ENCODE data around the gene GAS2. TPM values are rescaled to one million over a fixed set of nuclear protein-coding genes. Genes with fewer than 3 reads are reported as not detected.

Gene GAS2
- total RNA-seq: 0.52 and 0.70 TPM in 2 replicates
- long read RNA-seq, partial matches to known transcripts: 0 of 2 reads
- long read RNA-seq, other reads (novel, unspliced or antisense): 0 of 2 reads

DNA sequence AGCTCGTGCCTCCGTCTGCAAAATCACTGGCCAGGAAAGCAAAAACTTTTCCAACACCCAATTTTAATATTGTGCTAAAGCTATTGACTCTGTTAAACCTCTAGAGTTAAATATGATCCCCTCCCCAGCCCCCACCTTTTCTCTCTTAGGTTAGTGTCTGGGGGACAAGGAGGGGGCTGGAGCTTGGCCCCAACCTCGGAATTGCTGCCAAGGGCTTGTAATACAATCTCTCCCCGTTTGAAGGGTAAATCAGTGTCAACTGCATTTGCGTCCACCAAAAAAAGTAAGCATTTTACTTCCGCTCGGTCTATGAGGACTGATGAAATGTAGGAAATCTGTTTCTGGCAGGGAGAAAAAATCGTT is at the start of gene GAS2:
Gene GAS2 (plus strand): TSS at position 287 of the 363 bp plus-strand sequence. CDS start 8,259 bp downstream, outside the sequence.
- no peak for DNase-seq (ENCODE audit: extremely low spot score, unreplicated experiment)
- TF ChIP-seq, protein P1, sequence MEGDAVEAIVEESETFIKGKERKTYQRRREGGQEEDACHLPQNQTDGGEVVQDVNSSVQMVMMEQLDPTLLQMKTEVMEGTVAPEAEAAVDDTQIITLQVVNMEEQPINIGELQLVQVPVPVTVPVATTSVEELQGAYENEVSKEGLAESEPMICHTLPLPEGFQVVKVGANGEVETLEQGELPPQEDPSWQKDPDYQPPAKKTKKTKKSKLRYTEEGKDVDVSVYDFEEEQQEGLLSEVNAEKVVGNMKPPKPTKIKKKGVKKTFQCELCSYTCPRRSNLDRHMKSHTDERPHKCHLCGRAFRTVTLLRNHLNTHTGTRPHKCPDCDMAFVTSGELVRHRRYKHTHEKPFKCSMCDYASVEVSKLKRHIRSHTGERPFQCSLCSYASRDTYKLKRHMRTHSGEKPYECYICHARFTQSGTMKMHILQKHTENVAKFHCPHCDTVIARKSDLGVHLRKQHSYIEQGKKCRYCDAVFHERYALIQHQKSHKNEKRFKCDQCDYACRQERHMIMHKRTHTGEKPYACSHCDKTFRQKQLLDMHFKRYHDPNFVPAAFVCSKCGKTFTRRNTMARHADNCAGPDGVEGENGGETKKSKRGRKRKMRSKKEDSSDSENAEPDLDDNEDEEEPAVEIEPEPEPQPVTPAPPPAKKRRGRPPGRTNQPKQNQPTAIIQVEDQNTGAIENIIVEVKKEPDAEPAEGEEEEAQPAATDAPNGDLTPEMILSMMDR (IDR thresholded peaks at IDR 0.05): no peak
- Mint-ChIP-seq H3K36me3 (ENCODE audit: unreplicated experiment) (no peaks in the 10 kb centered on the region), H3K4me1 (ENCODE audit: unreplicated experiment) (peaks cover 10% of the 10 kb centered on the region), H3K27me3 (ENCODE audit: unreplicated experiment) (peaks cover 73% of the 10 kb centered on the region), H3K27ac (ENCODE audit: unreplicated experiment) (no peak within 1 kb of the TSS), H3K9me3 (ENCODE audit: unreplicated experiment) (no peaks in the 10 kb centered on the region), H3K4me3 (ENCODE audit: unreplicated experiment) (peak within 1 kb of the TSS; percentile 78)

DNA sequence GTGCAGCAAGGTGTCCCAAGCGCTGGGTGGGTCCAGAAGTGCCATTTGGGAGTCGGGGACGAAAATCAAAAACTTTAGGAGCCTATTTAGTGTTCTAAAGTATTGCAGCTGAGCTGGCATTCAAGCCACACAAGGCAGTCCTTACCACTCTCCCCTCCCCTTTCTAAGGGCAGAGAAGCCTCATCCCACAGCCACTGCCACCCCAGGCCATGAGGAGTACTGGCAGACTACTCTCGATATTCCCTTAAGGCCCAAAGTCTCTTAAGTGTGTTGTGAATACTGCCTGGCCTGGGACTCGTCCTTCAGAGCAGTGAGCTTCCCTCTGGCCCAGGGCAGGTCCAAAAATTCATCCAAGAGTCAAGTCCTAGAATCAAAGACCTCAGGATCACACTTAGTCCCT is 48.5 kb upstream of the GAS2 start:
- no peak for DNase-seq (ENCODE audit: extremely low spot score, unreplicated experiment)
- Mint-ChIP-seq H3K36me3 (ENCODE audit: unreplicated experiment) (no peaks in the 10 kb centered on the region), H3K4me3 (ENCODE audit: unreplicated experiment) (no peak overlapping the region), H3K27ac (ENCODE audit: unreplicated experiment) (no peak overlapping the region), H3K4me1 (ENCODE audit: unreplicated experiment) (no peaks in the 10 kb centered on the region), H3K27me3 (ENCODE audit: unreplicated experiment) (peaks cover 16% of the 10 kb centered on the region), H3K9me3 (ENCODE audit: unreplicated experiment) (peaks cover 4% of the 10 kb centered on the region)
- TF ChIP-seq, protein P1 (IDR thresholded peaks at IDR 0.05): no peak

DNA sequence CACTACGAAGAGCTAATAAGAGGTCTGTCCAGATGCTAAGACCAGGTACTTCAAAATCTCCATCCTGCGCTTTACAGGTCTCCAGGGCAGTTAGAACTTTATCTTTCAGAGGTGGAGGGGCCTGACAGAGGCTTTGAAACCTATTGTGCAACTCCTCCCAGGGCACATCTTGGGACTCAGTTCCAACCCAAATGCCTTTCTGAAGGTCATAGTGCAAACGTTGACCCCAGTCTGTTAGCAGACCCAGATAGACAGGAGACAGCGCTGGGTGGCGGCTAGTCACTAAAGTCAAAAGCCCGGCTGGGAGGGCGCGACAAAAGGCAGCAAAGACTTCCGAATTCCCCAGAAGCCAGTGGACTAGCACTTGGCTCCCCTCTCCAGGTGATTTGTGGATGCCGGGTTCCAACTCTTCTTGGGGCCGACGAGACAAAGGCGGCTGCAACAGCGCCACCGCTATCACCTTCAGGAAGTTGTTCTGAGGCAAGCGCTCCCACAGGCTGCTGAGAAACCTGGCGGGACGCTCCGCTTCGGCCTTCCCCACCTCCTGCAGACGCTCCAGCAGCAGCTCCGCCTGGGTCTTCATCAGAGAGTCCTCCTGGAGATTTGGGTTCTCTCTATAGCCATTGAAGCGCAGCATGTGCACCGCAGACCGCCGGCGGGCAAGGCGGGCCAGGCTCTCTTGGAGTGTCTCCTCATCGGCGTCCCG is 41.5 kb upstream of the GAS2 start:
- Mint-ChIP-seq H3K4me3 (ENCODE audit: unreplicated experiment) (peak overlapping the region; percentile 99), H3K27ac (ENCODE audit: unreplicated experiment) (peak overlapping the region; percentile 97), H3K9me3 (ENCODE audit: unreplicated experiment) (no peaks in the 10 kb centered on the region), H3K36me3 (ENCODE audit: unreplicated experiment) (no peaks in the 10 kb centered on the region), H3K27me3 (ENCODE audit: unreplicated experiment) (no peaks in the 10 kb centered on the region), H3K4me1 (ENCODE audit: unreplicated experiment) (peaks cover 19% of the 10 kb centered on the region)
- TF ChIP-seq, protein P1 (IDR thresholded peaks at IDR 0.05): peak; percentile 60
- no peak for DNase-seq (ENCODE audit: extremely low spot score, unreplicated experiment)

DNA sequence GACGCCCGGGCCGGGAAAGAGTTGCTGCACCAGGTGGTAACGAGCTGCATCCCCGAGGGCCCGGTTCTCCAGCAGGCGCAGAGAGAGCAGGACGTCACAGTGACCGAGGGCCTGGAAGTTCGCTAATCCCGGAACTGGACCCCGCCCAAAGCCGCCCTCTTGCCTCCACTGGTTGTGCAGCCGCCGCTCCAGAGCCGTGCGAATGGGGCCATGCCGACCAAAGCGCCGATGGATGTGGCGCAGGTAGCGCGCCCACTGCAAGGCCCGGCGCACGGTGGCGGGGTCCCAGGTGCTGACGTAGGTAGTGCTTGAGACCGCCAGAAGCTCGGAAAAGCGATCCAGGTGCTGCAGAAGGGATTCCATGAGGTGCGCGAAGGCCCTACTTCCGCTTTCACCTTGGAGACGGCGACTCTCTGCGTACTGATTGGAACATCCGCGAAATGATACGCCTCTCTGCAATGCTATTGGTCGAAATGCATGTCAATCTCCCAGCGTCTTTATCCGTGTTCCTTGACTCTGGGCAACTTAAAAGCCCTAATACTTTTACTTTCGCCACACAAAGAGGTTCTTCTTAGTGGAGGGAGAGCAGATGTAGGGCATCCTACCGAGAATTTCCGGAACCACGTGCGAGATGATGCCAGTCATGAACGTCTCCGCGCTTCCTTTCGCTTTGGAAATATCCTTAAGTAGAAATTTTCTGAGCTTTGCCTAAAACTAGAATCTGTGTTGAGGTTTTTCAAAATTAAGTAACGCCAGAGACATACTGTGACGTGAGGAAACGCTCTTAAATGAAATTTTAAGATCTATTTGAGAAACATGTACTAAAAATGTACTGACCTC is 40.7 kb upstream of the GAS2 start, which contains the start of gene FANCF:
Gene FANCF (minus strand): TSS at position 376 of the 840 bp plus-strand sequence. CDS start 13 bp downstream, at position 363.
- no peaks in the 10 kb centered on the region for H3K36me3 Mint-ChIP-seq (ENCODE audit: unreplicated experiment)
- TF ChIP-seq, protein P1 (IDR thresholded peaks at IDR 0.05): no peak
- peak; percentile 94 for DNase-seq (ENCODE audit: extremely low spot score, unreplicated experiment)
- H3K4me3 Mint-ChIP-seq (ENCODE audit: unreplicated experiment): peak within 1 kb of the TSS; percentile 99
- H3K4me1 Mint-ChIP-seq (ENCODE audit: unreplicated experiment): peaks cover 19% of the 10 kb centered on the region
- no peaks in the 10 kb centered on the region for H3K9me3 Mint-ChIP-seq (ENCODE audit: unreplicated experiment)
- peak within 1 kb of the TSS; percentile 97 for H3K27ac Mint-ChIP-seq (ENCODE audit: unreplicated experiment)
- H3K27me3 Mint-ChIP-seq (ENCODE audit: unreplicated experiment): peaks cover 2% of the 10 kb centered on the region
